BLaER1 treated with 17β-estradiol and CSF1 and Interleukin-3, amounts not matched to agents 10 nM and 100 nM (cell line): ENCODE measurements around the gene UBXN10.

Source experiments
- H3K27ac ChIP-seq, 11 experiments: shearing (Covaris generic); formaldehyde crosslinking; 2 replicates each; pipeline ENCODE4 v1.8.1; 2022
- H3K27me3 ChIP-seq, 11 experiments: shearing (Covaris generic); formaldehyde crosslinking; 2 replicates each; pipeline ENCODE4 v1.8.1; 2022
- H3K36me3 ChIP-seq, 11 experiments: shearing (Covaris generic); formaldehyde crosslinking; 2 replicates each; pipeline ENCODE4 v1.8.1; 2022
- H3K4me1 ChIP-seq, 10 experiments: shearing (Covaris generic); formaldehyde crosslinking; 2 replicates each; pipeline ENCODE4 v1.8.1; 2022
- H3K4me2 ChIP-seq, 11 experiments: shearing (Covaris generic); formaldehyde crosslinking; 2 replicates each; pipeline ENCODE4 v1.8.1; 2022
- H3K4me3 ChIP-seq, 10 experiments: shearing (Covaris generic); formaldehyde crosslinking; 2 replicates each; pipeline ENCODE4 v1.8.1; 2022
- H3K9ac ChIP-seq, 11 experiments: shearing (Covaris generic); formaldehyde crosslinking; 2 replicates each; pipeline ENCODE4 v1.8.1; 2022
- H3K9me3 ChIP-seq, 11 experiments: shearing (Covaris generic); formaldehyde crosslinking; replicated peaks in 1 of 11; 2 replicates each; pipeline ENCODE4 v1.8.1; 2022
- H4K20me1 ChIP-seq, 11 experiments: shearing (Covaris generic); formaldehyde crosslinking; 2 replicates each; pipeline ENCODE4 v1.8.1; 2022
- Cebpa-rat ChIP-seq, 11 experiments: shearing (Covaris generic); IDR thresholded peaks; 2 replicates each; pipeline ENCODE4 v1.8.1; 2022

The UBXN10 gene

GRCh38 chr1:20150326-20150705, 35.6 kb upstream of the UBXN10 start:
- Histone ChIP-seq H4K20me1 (no peaks in the 10 kb centered on the region), H3K4me1 (peaks cover 30 to 52% (median 41%) of the 10 kb centered on the region in 10 experiments), H3K4me2 (no peak overlapping the region), H3K4me3 (no peak overlapping the region), H3K9me3 (peaks cover 0 to 12% (median 5%) of the 10 kb centered on the region in 11 experiments; a peak in 13 of 22 replicates), H3K9ac (no peak overlapping the region), H3K27ac (no peak overlapping the region), H3K36me3 (peaks cover 0 to 4% (median 0%) of the 10 kb centered on the region in 11 experiments; a peak in 1 of 22 replicates), H3K27me3 (no peaks in the 10 kb centered on the region)
- TF ChIP-seq Cebpa-rat (IDR thresholded peaks at IDR 0.05): no peak

- no peak for TF ChIP-seq Cebpa-rat (IDR thresholded peaks at IDR 0.05)
- Histone ChIP-seq H3K27me3 (no peaks in the 10 kb centered on the region), H3K9me3 (peaks cover 4 to 18% (median 11%) of the 10 kb centered on the region in 11 experiments; a peak in 18 of 22 replicates), H4K20me1 (no peaks in the 10 kb centered on the region), H3K9ac (peak overlapping the region in 3 of 11 experiments; percentile 36 to 82 (median 81); a peak in 4 of 22 replicates), H3K27ac (peak overlapping the region in 6 of 11 experiments; percentile 45 to 95 (median 65); a peak in 8 of 22 replicates), H3K4me2 (peak overlapping the region in 10 of 11 experiments; percentile 35 to 97 (median 94); a peak in 15 of 22 replicates), H3K4me1 (peaks cover 30 to 57% (median 44%) of the 10 kb centered on the region in 10 experiments), H3K4me3 (peak overlapping the region in 1 of 10 experiments; percentile 44; a peak in 2 of 20 replicates), H3K36me3 (peaks cover 0 to 4% (median 0%) of the 10 kb centered on the region in 11 experiments; a peak in 2 of 22 replicates)
These were observed 34.9 kb upstream of the UBXN10 start for GRCh38 chr1:20150969-20151368.

GRCh38 chr1:20151906-20152598, 33.8 kb upstream of the UBXN10 start:
- Histone ChIP-seq H4K20me1 (no peaks in the 10 kb centered on the region), H3K4me1 (peaks cover 30 to 66% (median 55%) of the 10 kb centered on the region in 10 experiments), H3K9me3 (peaks cover 15 to 29% (median 22%) of the 10 kb centered on the region in 11 experiments; a peak in 21 of 22 replicates), H3K4me3 (peak overlapping the region; percentile 52 to 70 (median 58)), H3K9ac (peak overlapping the region; percentile 63 to 90 (median 79)), H3K36me3 (peaks cover 0 to 4% (median 0%) of the 10 kb centered on the region in 11 experiments; a peak in 4 of 22 replicates), H3K27ac (peak overlapping the region; percentile 66 to 99 (median 84)), H3K4me2 (peak overlapping the region; percentile 86 to 98 (median 96)), H3K27me3 (no peaks in the 10 kb centered on the region)
- no peak for TF ChIP-seq Cebpa-rat (IDR thresholded peaks at IDR 0.05)

GRCh38 chr1:20152599-20152930, 33.3 kb upstream of the UBXN10 start:
- H3K4me2 ChIP-seq: peak overlapping the region; percentile 86 to 98 (median 96)
- no peaks in the 10 kb centered on the region for H3K27me3 ChIP-seq
- no peaks in the 10 kb centered on the region for H4K20me1 ChIP-seq
- H3K4me3 ChIP-seq: peak overlapping the region in 7 of 10 experiments; percentile 16 to 70 (median 61); a peak in 10 of 20 replicates
- peak overlapping the region; percentile 66 to 99 (median 84) for H3K27ac ChIP-seq
- peak overlapping the region; percentile 63 to 90 (median 79) for H3K9ac ChIP-seq
- peaks cover 30 to 66% (median 55%) of the 10 kb centered on the region in 10 experiments for H3K4me1 ChIP-seq
- no peak for TF ChIP-seq Cebpa-rat (IDR thresholded peaks at IDR 0.05)
- H3K9me3 ChIP-seq: peaks cover 20 to 34% (median 27%) of the 10 kb centered on the region in 11 experiments
- H3K36me3 ChIP-seq: peaks cover 0 to 8% (median 0%) of the 10 kb centered on the region in 11 experiments; a peak in 6 of 22 replicates

- no peak for TF ChIP-seq Cebpa-rat (IDR thresholded peaks at IDR 0.05)
- no peaks in the 10 kb centered on the region for H3K27me3 ChIP-seq
These were observed 32.9 kb upstream of the UBXN10 start for GRCh38 chr1:20153000-20153418.

GRCh38 chr1:20154301-20154831, 31.5 kb upstream of the UBXN10 start:
- H3K9ac ChIP-seq: peak overlapping the region in 10 of 11 experiments; percentile 3 to 90 (median 79); a peak in 15 of 22 replicates
- no peak overlapping the region; a peak in 1 of 20 replicates for H3K4me3 ChIP-seq
- H3K4me2 ChIP-seq: peak overlapping the region; percentile 86 to 98 (median 96)
- H3K9me3 ChIP-seq: peaks cover 38 to 52% (median 45%) of the 10 kb centered on the region in 11 experiments
- no peaks in the 10 kb centered on the region for H4K20me1 ChIP-seq
- TF ChIP-seq Cebpa-rat (IDR thresholded peaks at IDR 0.05): no peak
- H3K4me1 ChIP-seq: peaks cover 30 to 58% (median 48%) of the 10 kb centered on the region in 10 experiments
- H3K36me3 ChIP-seq: peaks cover 0 to 26% (median 7%) of the 10 kb centered on the region in 11 experiments; a peak in 8 of 22 replicates
- no peaks in the 10 kb centered on the region for H3K27me3 ChIP-seq
- H3K27ac ChIP-seq: peak overlapping the region; percentile 66 to 99 (median 84)

More at GRCh38 chr1:20153000-20153418, 32.9 kb upstream of the UBXN10 start:
- peak overlapping the region; percentile 66 to 99 (median 84) for H3K27ac ChIP-seq
- peak overlapping the region; percentile 86 to 98 (median 96) for H3K4me2 ChIP-seq
- peaks cover 0 to 12% (median 0%) of the 10 kb centered on the region in 11 experiments; a peak in 6 of 22 replicates for H3K36me3 ChIP-seq
- peak overlapping the region in 6 of 10 experiments; percentile 16 to 70 (median 62); a peak in 6 of 20 replicates for H3K4me3 ChIP-seq
- peaks cover 30 to 63% (median 55%) of the 10 kb centered on the region in 10 experiments for H3K4me1 ChIP-seq
- H4K20me1 ChIP-seq: no peaks in the 10 kb centered on the region
- H3K9me3 ChIP-seq: peaks cover 24 to 39% (median 31%) of the 10 kb centered on the region in 11 experiments
- peak overlapping the region; percentile 63 to 90 (median 79) for H3K9ac ChIP-seq

- Histone ChIP-seq H3K36me3 (peaks cover 0 to 66% (median 14%) of the 10 kb centered on the region in 11 experiments; a peak in 9 of 22 replicates), H3K27ac (no peak overlapping the region), H3K9ac (no peak overlapping the region), H4K20me1 (no peaks in the 10 kb centered on the region), H3K27me3 (no peaks in the 10 kb centered on the region), H3K4me2 (no peak overlapping the region), H3K9me3 (peaks cover 79 to 94% (median 85%) of the 10 kb centered on the region in 11 experiments), H3K4me3 (peak overlapping the region in 1 of 10 experiments; percentile 21; a peak in 1 of 20 replicates), H3K4me1 (peaks cover 17 to 34% (median 28%) of the 10 kb centered on the region in 10 experiments)
- no peak for TF ChIP-seq Cebpa-rat (IDR thresholded peaks at IDR 0.05)
These were observed 27.4 kb upstream of the UBXN10 start for GRCh38 chr1:20158358-20159070.

GRCh38 chr1:20160034-20160433, 25.9 kb upstream of the UBXN10 start:
- TF ChIP-seq Cebpa-rat (IDR thresholded peaks at IDR 0.05): no peak
- Histone ChIP-seq H3K4me1 (peaks cover 12 to 33% (median 19%) of the 10 kb centered on the region in 10 experiments; a peak in 19 of 20 replicates), H3K9ac (no peak overlapping the region)

More at GRCh38 chr1:20160034-20160433, 25.9 kb upstream of the UBXN10 start:
- H3K4me3 ChIP-seq: peak overlapping the region in 3 of 10 experiments; percentile 25 to 32 (median 31); a peak in 3 of 20 replicates
- peaks cover 80 to 100% (median 87%) of the 10 kb centered on the region in 11 experiments for H3K9me3 ChIP-seq
- no peak overlapping the region for H3K27ac ChIP-seq
- no peak overlapping the region for H3K4me2 ChIP-seq
- no peaks in the 10 kb centered on the region for H3K27me3 ChIP-seq
- H3K36me3 ChIP-seq: peaks cover 0 to 70% (median 14%) of the 10 kb centered on the region in 11 experiments; a peak in 9 of 22 replicates
- no peaks in the 10 kb centered on the region for H4K20me1 ChIP-seq
